Sigmoid colon (tissue), 4 donors: Measurements from ENCODE around the gene KATNB1.

Source experiments
- CTCF ChIP-seq, 4 experiments: fragments of 450-650 bp in 3 of 4; fragments of 200-600 bp in 1 of 4; IDR thresholded peaks; one replicate each; pipeline ENCODE4 v1.5.1; 2016 to 2019; ENCODE audit warnings: antibody characterized with exemption in 4 of 4, mild to moderate bottlenecking in 3 of 4, moderate library complexity in 2 of 4
- EP300 ChIP-seq, 4 donors: sonication (generic); formaldehyde crosslinking; IDR thresholded peaks; one replicate each; pipeline ENCODE4 v1.6.1; 2017; ENCODE audit warnings: antibody characterized with exemption in 4 of 4
- POLR2A ChIP-seq, 2 donors: fragments of 450-650 bp; IDR thresholded peaks; one replicate each; pipeline ENCODE4 v1.6.1; 2016; ENCODE audit warnings: antibody characterized with exemption in 2 of 2, mild to moderate bottlenecking in 2 of 2, moderate library complexity in 2 of 2
- POLR2AphosphoS5 ChIP-seq, 4 donors: sonication (generic); formaldehyde crosslinking; IDR thresholded peaks; one replicate each; pipeline ENCODE4 v1.6.1; 2017; ENCODE audit warnings: antibody characterized with exemption in 4 of 4

DNA sequence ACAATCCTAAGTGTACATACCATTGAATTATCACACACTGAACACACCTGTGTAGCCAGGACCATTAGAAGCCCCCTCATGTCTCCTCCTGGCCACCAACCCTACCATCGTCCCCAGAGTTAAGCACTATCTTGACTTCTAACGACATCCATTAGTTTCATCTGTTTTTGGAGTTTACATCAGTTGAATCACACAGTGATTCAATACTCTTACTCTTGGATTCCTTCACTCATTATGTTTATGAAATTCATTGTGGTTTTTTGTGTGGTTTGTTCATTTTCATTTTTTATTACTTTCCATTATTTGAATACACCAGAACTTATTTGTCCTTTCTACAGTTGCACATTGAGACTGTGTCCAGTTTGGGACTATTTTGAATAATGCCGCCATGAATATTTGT is 27.4 kb upstream of the KATNB1 start:
- TF ChIP-seq CTCF (IDR thresholded peaks at IDR 0.05) (no peak), POLR2A (IDR thresholded peaks at IDR 0.05) (no peak), EP300 (IDR thresholded peaks at IDR 0.05) (no peak), POLR2AphosphoS5 (IDR thresholded peaks at IDR 0.05) (no peak)
